ENCODE measurements around the gene SNTB2. TPM values are rescaled to one million over a fixed set of nuclear protein-coding genes. Genes with fewer than 3 reads are reported as not detected.
"Not testable (repeated sequence)": the region's sequence is repeated elsewhere in the genome, so short reads cannot be mapped to it uniquely, and the experiment has no call there.

The SNTB2 gene
- total RNA-seq, 4 donors from 2014 or later: 14.5 to 140 (median 28.7) TPM

- H3K9me3 ChIP-seq: no peaks in the 10 kb centered on the region
- peaks cover 0 to 60% (median 0%) of the 10 kb centered on the region in 3 donors for H3K36me3 ChIP-seq
- H3K4me3 ChIP-seq: no peak overlapping the region
- no peaks in the 10 kb centered on the region for H3K4me1 ChIP-seq
- H3K27ac ChIP-seq: no peak overlapping the region
- TF ChIP-seq CTCF (IDR thresholded peaks at IDR 0.05): no peak
- no peak for TF ChIP-seq POLR2A (IDR thresholded peaks at IDR 0.05)
- DNase-seq: no peak
- H3K27me3 ChIP-seq: no peaks in the 10 kb centered on the region
Observed at GRCh38 chr16:69145658-69146057, 41.3 kb upstream of the SNTB2 start.

GRCh38 chr16:69149621-69150020, 37.3 kb upstream of the SNTB2 start:
- H3K4me3 ChIP-seq, H3K4me1 ChIP-seq, DNase-seq, H3K9me3 ChIP-seq, H3K27me3 ChIP-seq, H3K27ac ChIP-seq: not testable (repeated sequence)
- H3K36me3 ChIP-seq: peaks cover 0 to 63% (median 0%) of the 10 kb centered on the region in 3 donors

GRCh38 chr16:69150146-69150865, 36.7 kb upstream of the SNTB2 start:
- no peaks in the 10 kb centered on the region for H3K4me1 ChIP-seq
- TF ChIP-seq POLR2A (IDR thresholded peaks at IDR 0.05): no peak
- TF ChIP-seq CTCF (IDR thresholded peaks at IDR 0.05): peak; percentile 42 to 95 (median 86)
- no peaks in the 10 kb centered on the region for H3K9me3 ChIP-seq
- H3K27me3 ChIP-seq: no peaks in the 10 kb centered on the region
- no peak overlapping the region for H3K27ac ChIP-seq
- peak in 2 of 3 donors; percentile 46 to 82 for DNase-seq
- H3K4me3 ChIP-seq: no peak overlapping the region
- H3K36me3 ChIP-seq: peaks cover 0 to 63% (median 0%) of the 10 kb centered on the region in 3 donors

- H3K4me3 ChIP-seq: no peak overlapping the region
- no peaks in the 10 kb centered on the region for H3K9me3 ChIP-seq
- no peak for DNase-seq
- TF ChIP-seq POLR2A (IDR thresholded peaks at IDR 0.05) (no peak), CTCF (IDR thresholded peaks at IDR 0.05) (no peak)
- peaks cover 0 to 76% (median 0%) of the 10 kb centered on the region in 3 donors for H3K36me3 ChIP-seq
- H3K27me3 ChIP-seq: no peaks in the 10 kb centered on the region
- H3K4me1 ChIP-seq: no peaks in the 10 kb centered on the region
- H3K27ac ChIP-seq: no peak overlapping the region
Observed at GRCh38 chr16:69157196-69157595, 29.8 kb upstream of the SNTB2 start.

- no peak overlapping the region for H3K27ac ChIP-seq
- no peak overlapping the region for H3K4me3 ChIP-seq
- TF ChIP-seq POLR2A (IDR thresholded peaks at IDR 0.05): no peak
- H3K27me3 ChIP-seq: no peaks in the 10 kb centered on the region
- no peaks in the 10 kb centered on the region for H3K4me1 ChIP-seq
- no peak for DNase-seq
- no peaks in the 10 kb centered on the region for H3K9me3 ChIP-seq
- peaks cover 0 to 63% (median 0%) of the 10 kb centered on the region in 3 donors for H3K36me3 ChIP-seq
Observed at GRCh38 chr16:69160192-69160591, 26.8 kb upstream of the SNTB2 start.

- H3K4me3 ChIP-seq: no peak overlapping the region
- H3K27me3 ChIP-seq: no peaks in the 10 kb centered on the region
- TF ChIP-seq POLR2A (IDR thresholded peaks at IDR 0.05) (no peak), CTCF (IDR thresholded peaks at IDR 0.05) (no peak)
- no peak for DNase-seq
- peaks cover 0 to 59% (median 0%) of the 10 kb centered on the region in 3 donors for H3K36me3 ChIP-seq
- H3K4me1 ChIP-seq: peaks cover 0 to 7% (median 0%) of the 10 kb centered on the region in 4 donors
- H3K9me3 ChIP-seq: no peaks in the 10 kb centered on the region
- H3K27ac ChIP-seq: no peak overlapping the region
Observed at GRCh38 chr16:69165584-69165983, 21.4 kb upstream of the SNTB2 start.
